IPS-18a (cell line): ENCODE measurements around the gene METAP1.
A peak's percentile ranks its signal among the peaks of the same experiment; 100 is the strongest.
"Not testable (repeated sequence)": the region's sequence is repeated elsewhere in the genome, so short reads cannot be mapped to it uniquely, and the experiment has no call there.

Experiments
- H3K27ac ChIP-seq: one replicate; pipeline ENCODE4 v1.5.1; 2013; ENCODE audit warnings: low read length
- H3K27me3 ChIP-seq: one replicate; pipeline ENCODE4 v1.6.1; 2013; ENCODE audit warnings: mild to moderate bottlenecking, low read length; ENCODE audit not compliant: control insufficient read depth, insufficient read depth
- H3K36me3 ChIP-seq: one replicate; pipeline ENCODE4 v1.6.1; 2013; ENCODE audit warnings: low read depth, low read length; ENCODE audit not compliant: control insufficient read depth
- H3K4me1 ChIP-seq: one replicate; pipeline ENCODE4 v1.6.1; 2013; ENCODE audit warnings: low read depth, low read length; ENCODE audit not compliant: control insufficient read depth
- H3K4me3 ChIP-seq: one replicate; pipeline ENCODE4 v1.5.1; 2013; ENCODE audit warnings: low read length
- H3K9ac ChIP-seq: one replicate; pipeline ENCODE4 v1.6.1; 2013; ENCODE audit warnings: mild to moderate bottlenecking, low read length, moderate library complexity
- H3K9me3 ChIP-seq: one replicate; pipeline ENCODE4 v1.6.1; 2013; ENCODE audit warnings: low read depth, low read length; ENCODE audit not compliant: control insufficient read depth

METAP1 gene

GRCh38 chr4:99002279-99002678, 6.8 kb downstream of the METAP1 start:
- no peak overlapping the region for H3K9ac ChIP-seq
- H3K27ac ChIP-seq, result no peak overlapping the region
- no peaks in the 10 kb centered on the region for H3K36me3 ChIP-seq
- H3K27me3 ChIP-seq, result no peaks in the 10 kb centered on the region
- H3K9me3 ChIP-seq, result no peaks in the 10 kb centered on the region
- H3K4me1 ChIP-seq, result peaks cover 24% of the 10 kb centered on the region
- no peak overlapping the region for H3K4me3 ChIP-seq

GRCh38 chr4:99008051-99008450, 12.5 kb downstream of the METAP1 start:
- H3K4me3 ChIP-seq, result no peak overlapping the region
- H3K27ac ChIP-seq, result no peak overlapping the region
- no peaks in the 10 kb centered on the region for H3K36me3 ChIP-seq
- H3K9me3 ChIP-seq, result no peaks in the 10 kb centered on the region
- H3K9ac ChIP-seq, result no peak overlapping the region
- H3K27me3 ChIP-seq, result no peaks in the 10 kb centered on the region
- peaks cover 5% of the 10 kb centered on the region for H3K4me1 ChIP-seq

GRCh38 chr4:99011910-99012309, 16.4 kb downstream of the METAP1 start:
- Histone ChIP-seq H3K9me3 (no peaks in the 10 kb centered on the region), H3K36me3 (peaks cover 3% of the 10 kb centered on the region), H3K27me3 (no peaks in the 10 kb centered on the region), H3K4me1 (peaks cover 10% of the 10 kb centered on the region), H3K4me3 (no peak overlapping the region), H3K27ac (no peak overlapping the region), H3K9ac (no peak overlapping the region)

GRCh38 chr4:99013402-99013843, 17.9 kb downstream of the METAP1 start:
- H3K36me3 ChIP-seq, result peaks cover 3% of the 10 kb centered on the region
- H3K27ac ChIP-seq, result peak overlapping the region; percentile 2
- no peaks in the 10 kb centered on the region for H3K27me3 ChIP-seq
- peak overlapping the region; percentile 29 for H3K9ac ChIP-seq
- peaks cover 10% of the 10 kb centered on the region for H3K4me1 ChIP-seq
- H3K4me3 ChIP-seq, result no peak overlapping the region
- no peaks in the 10 kb centered on the region for H3K9me3 ChIP-seq

GRCh38 chr4:99013884-99014523, 18.5 kb downstream of the METAP1 start:
- H3K27ac ChIP-seq, result peak overlapping the region; percentile 2

GRCh38 chr4:99021386-99021785, 25.9 kb downstream of the METAP1 start:
- Histone ChIP-seq H3K9ac (no peak overlapping the region), H3K27ac (no peak overlapping the region), H3K9me3 (peaks cover 7% of the 10 kb centered on the region), H3K27me3 (no peaks in the 10 kb centered on the region), H3K4me1 (peaks cover 12% of the 10 kb centered on the region), H3K4me3 (no peak overlapping the region), H3K36me3 (no peaks in the 10 kb centered on the region)

More at GRCh38 chr4:99013884-99014523, 18.5 kb downstream of the METAP1 start:
- peaks cover 3% of the 10 kb centered on the region for H3K36me3 ChIP-seq
- H3K4me1 ChIP-seq, result peaks cover 10% of the 10 kb centered on the region
- no peaks in the 10 kb centered on the region for H3K27me3 ChIP-seq
- H3K4me3 ChIP-seq, result no peak overlapping the region
- H3K9me3 ChIP-seq, result no peaks in the 10 kb centered on the region
- H3K9ac ChIP-seq, result no peak overlapping the region

- no peaks in the 10 kb centered on the region for H3K27me3 ChIP-seq
- H3K9me3 ChIP-seq, result peaks cover 7% of the 10 kb centered on the region
- H3K36me3 ChIP-seq, result no peaks in the 10 kb centered on the region
- no peak overlapping the region for H3K4me3 ChIP-seq
- H3K9ac ChIP-seq, result no peak overlapping the region
- H3K4me1 ChIP-seq, result peaks cover 16% of the 10 kb centered on the region
- H3K27ac ChIP-seq, result no peak overlapping the region
Measured at GRCh38 chr4:99022566-99022965, 27.0 kb downstream of the METAP1 start.

- not testable (repeated sequence) for H3K9ac ChIP-seq, H3K27ac ChIP-seq, H3K9me3 ChIP-seq, H3K36me3 ChIP-seq, H3K27me3 ChIP-seq, H3K4me3 ChIP-seq
- peaks cover 16% of the 10 kb centered on the region for H3K4me1 ChIP-seq
Measured at GRCh38 chr4:99023800-99024251, 28.3 kb downstream of the METAP1 start.

- H3K27me3 ChIP-seq, result no peaks in the 10 kb centered on the region
- peaks cover 16% of the 10 kb centered on the region for H3K4me1 ChIP-seq
- H3K9ac ChIP-seq, result no peak overlapping the region
- H3K27ac ChIP-seq, result no peak overlapping the region
- peaks cover 7% of the 10 kb centered on the region for H3K9me3 ChIP-seq
- H3K4me3 ChIP-seq, result no peak overlapping the region
- no peaks in the 10 kb centered on the region for H3K36me3 ChIP-seq
Measured at GRCh38 chr4:99024481-99025275, 29.2 kb downstream of the METAP1 start.

- Histone ChIP-seq H3K9ac (no peak overlapping the region), H3K27me3 (no peaks in the 10 kb centered on the region), H3K4me1 (peaks cover 16% of the 10 kb centered on the region), H3K27ac (no peak overlapping the region), H3K9me3 (peaks cover 7% of the 10 kb centered on the region), H3K36me3 (no peaks in the 10 kb centered on the region), H3K4me3 (no peak overlapping the region)
Measured at GRCh38 chr4:99025506-99025905, 30.0 kb downstream of the METAP1 start.

GRCh38 chr4:99027304-99027703, 31.8 kb downstream of the METAP1 start:
- Histone ChIP-seq H3K9ac (no peak overlapping the region), H3K4me3 (no peak overlapping the region), H3K27ac (no peak overlapping the region), H3K27me3 (no peaks in the 10 kb centered on the region), H3K9me3 (no peaks in the 10 kb centered on the region), H3K4me1 (peaks cover 16% of the 10 kb centered on the region), H3K36me3 (peaks cover 4% of the 10 kb centered on the region)
